ENCODE results near the gene TNIP2. TPM values are rescaled to one million over a fixed set of nuclear protein-coding genes. Genes with fewer than 3 reads are reported as not detected.

Gene TNIP2
- total and polyA plus RNA-seq, 8 donors, result 18.7 to 194 (median 40.0) TPM

DNA sequence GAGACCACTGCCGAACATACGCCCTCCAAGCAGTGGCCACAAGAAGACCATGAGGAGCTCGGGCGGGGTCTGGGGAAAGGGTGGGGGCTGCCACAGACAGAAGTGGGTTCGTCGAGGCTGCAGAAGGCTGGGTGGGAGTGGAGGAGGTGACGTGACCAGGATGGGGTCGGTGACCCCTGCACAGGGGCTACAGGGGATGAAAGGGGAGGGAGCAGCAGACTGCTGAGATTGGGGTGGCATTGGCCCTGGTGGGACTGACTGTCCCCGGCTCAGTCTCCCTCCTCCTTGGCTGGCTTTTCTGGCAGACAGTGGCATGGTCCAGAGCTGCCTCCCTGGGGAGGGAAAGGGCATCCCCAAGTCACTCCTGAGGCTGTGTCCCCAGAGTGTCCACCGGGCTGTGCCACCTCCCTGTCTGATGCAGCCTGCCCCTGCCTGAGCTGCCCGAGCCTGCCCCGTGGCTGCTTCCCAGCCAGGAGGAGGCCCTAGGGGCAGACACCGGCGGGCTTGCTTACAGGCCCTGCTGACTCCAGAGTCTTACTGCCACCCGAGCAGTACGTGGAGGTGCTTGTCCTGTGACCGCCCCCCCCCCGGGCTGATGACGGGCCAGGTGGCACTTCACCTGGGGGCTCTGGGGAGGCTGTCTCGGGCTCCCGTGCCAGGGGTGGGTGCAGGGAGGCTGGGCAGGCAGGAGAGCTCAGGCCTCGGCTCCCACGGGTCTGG, 44.0 kb upstream of the TNIP2 start:
- intact Hi-C loops (cut with DNase I; ENCODE audit: low total_unique reads), result no loop called here
- peaks cover 76 to 97% (median 94%) of the 10 kb centered on the region in 4 donors for H3K4me1 ChIP-seq
- H3K4me3 ChIP-seq, result peak overlapping the region; percentile 2 to 40 (median 28)
- TF ChIP-seq POLR2A (IDR thresholded peaks at IDR 0.05) (no peak), EP300 (IDR thresholded peaks at IDR 0.05) (no peak), POLR2AphosphoS5 (IDR thresholded peaks at IDR 0.05) (no peak)
- TF ChIP-seq, protein P1, sequence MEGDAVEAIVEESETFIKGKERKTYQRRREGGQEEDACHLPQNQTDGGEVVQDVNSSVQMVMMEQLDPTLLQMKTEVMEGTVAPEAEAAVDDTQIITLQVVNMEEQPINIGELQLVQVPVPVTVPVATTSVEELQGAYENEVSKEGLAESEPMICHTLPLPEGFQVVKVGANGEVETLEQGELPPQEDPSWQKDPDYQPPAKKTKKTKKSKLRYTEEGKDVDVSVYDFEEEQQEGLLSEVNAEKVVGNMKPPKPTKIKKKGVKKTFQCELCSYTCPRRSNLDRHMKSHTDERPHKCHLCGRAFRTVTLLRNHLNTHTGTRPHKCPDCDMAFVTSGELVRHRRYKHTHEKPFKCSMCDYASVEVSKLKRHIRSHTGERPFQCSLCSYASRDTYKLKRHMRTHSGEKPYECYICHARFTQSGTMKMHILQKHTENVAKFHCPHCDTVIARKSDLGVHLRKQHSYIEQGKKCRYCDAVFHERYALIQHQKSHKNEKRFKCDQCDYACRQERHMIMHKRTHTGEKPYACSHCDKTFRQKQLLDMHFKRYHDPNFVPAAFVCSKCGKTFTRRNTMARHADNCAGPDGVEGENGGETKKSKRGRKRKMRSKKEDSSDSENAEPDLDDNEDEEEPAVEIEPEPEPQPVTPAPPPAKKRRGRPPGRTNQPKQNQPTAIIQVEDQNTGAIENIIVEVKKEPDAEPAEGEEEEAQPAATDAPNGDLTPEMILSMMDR (IDR thresholded peaks at IDR 0.05), result no peak
- no peaks in the 10 kb centered on the region for H3K36me3 ChIP-seq
- H3K27ac ChIP-seq, result peak overlapping the region; percentile 64 to 92 (median 83)
- no peaks in the 10 kb centered on the region for H3K9me3 ChIP-seq
- DNase-seq, result peak in 1 of 2 donors; percentile 52
- no peaks in the 10 kb centered on the region for H3K27me3 ChIP-seq
- WGBS, 5 donors, result 69 to 81% (median 74%) methylated on average over 13 to 23 of the region's 23 CpGs

DNA sequence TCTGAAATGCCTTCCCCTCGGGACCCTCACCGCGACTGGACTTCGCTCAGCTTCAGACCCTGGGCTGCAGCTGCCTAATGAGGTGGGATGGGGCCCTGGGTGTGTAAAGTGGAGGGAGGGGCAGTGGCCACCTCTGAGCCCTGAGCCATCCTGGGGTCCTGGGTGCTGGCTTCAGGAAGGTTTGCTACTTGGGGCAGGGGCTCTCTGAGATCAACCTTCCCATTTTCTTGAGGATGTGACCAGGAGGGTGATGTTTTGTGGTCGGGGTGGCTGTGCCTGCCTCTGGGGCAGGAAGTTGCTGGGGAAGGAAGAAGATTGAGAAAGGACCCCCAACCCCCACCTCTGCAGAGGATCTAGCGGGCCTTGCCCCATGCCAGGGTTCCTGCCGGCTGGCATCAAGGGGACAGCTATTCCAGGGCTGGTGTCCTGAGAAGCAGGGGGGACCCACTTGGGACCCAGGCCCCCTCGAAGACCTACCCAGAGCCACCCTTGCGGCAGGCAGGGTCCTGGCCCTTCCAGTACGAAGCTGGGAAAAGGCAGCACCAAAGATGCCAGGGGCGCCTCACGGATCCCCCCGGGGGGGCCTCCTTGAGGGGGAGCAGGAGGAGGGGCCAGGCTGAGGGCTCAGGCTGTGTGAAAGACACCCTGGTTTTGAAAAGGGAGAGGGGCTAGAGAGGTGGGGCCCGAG, 43.2 kb upstream of the TNIP2 start:
- peak overlapping the region; percentile 2 to 40 (median 28) for H3K4me3 ChIP-seq
- TF ChIP-seq POLR2AphosphoS5 (IDR thresholded peaks at IDR 0.05) (no peak), POLR2A (IDR thresholded peaks at IDR 0.05) (no peak), EP300 (IDR thresholded peaks at IDR 0.05) (no peak)
- TF ChIP-seq, protein P1 (IDR thresholded peaks at IDR 0.05), result no peak
- no peaks in the 10 kb centered on the region for H3K9me3 ChIP-seq
- intact Hi-C loops (cut with DNase I; ENCODE audit: low total_unique reads), result no loop called here
- DNase-seq, result peak; percentile 21 to 25
- H3K27ac ChIP-seq, result peak overlapping the region; percentile 67 to 92 (median 83)
- H3K36me3 ChIP-seq, result no peaks in the 10 kb centered on the region
- no peaks in the 10 kb centered on the region for H3K27me3 ChIP-seq
- peaks cover 76 to 97% (median 94%) of the 10 kb centered on the region in 4 donors for H3K4me1 ChIP-seq
- 65 to 85% (median 78%) methylated on average over 12 to 14 of the region's 14 CpGs for WGBS, 5 donors

DNA sequence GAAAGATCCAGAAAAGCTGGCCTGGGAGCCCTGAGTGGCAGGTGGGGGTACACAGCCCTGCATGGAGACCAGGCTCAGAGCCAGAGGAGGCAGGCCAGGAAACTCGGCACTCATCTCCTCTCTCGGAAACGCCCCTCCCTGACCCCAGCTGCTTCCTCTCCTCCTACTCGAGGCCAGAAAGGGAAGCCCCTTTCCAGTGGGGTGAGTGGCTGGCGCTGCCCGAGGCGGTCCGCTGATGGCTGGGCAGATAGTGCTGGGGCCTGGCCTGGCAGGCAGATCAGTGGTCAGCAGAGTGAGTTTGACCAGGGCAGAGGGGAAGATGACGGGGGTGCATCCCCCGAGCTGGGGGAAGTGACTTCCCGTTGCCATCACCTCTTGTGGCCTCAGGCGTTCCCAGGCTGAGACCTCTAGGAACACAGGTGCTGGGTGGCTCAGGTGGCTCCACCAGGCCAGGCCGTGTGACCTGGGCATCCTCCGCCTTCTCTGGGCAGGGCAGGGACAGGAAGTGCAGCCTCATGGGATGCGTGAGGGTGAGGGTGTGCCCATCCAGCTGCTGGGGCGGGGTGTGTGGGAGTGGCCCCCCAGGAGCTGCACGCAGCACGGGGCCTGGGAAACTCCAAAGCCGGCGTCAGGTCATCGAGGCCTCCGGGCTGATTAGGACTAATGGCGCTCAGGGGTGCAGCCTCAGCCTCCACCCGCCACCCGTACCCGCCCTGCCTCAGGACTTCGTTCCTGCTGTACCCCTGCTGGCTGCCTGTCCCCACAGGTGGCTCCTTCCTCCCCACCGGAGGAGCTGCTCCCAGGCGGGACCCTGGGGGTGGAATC, 42.5 kb upstream of the TNIP2 start:
- H3K27me3 ChIP-seq, result no peaks in the 10 kb centered on the region
- no peaks in the 10 kb centered on the region for H3K9me3 ChIP-seq
- 46 to 68% (median 59%) methylated on average over 5 to 29 of the region's 29 CpGs for WGBS, 5 donors
- intact Hi-C loops (cut with DNase I; ENCODE audit: low total_unique reads), result no loop called here
- TF ChIP-seq EP300 (IDR thresholded peaks at IDR 0.05) (no peak), POLR2AphosphoS5 (IDR thresholded peaks at IDR 0.05) (peak in 2 of 3 donors; percentile 8 to 58)
- TF ChIP-seq, protein P1 (IDR thresholded peaks at IDR 0.05), result no peak
- peak overlapping the region in 2 of 4 donors; percentile 38 to 40 for H3K4me3 ChIP-seq
- H3K27ac ChIP-seq, result peak overlapping the region; percentile 67 to 92 (median 83)
- H3K4me1 ChIP-seq, result peaks cover 79 to 97% (median 94%) of the 10 kb centered on the region in 4 donors
- H3K36me3 ChIP-seq, result no peaks in the 10 kb centered on the region
- peak; percentile 73 to 89 for DNase-seq
